Suprapubic skin (tissue), 4 donors: Measurements from ENCODE around the gene NFIA.

Experiments used
- POLR2A ChIP-seq, 2 donors: fragments of 450-650 bp; IDR thresholded peaks; one replicate each; pipeline ENCODE4 v1.6.1; 2017; ENCODE audit warnings: antibody characterized with exemption in 2 of 2, mild to moderate bottlenecking in 2 of 2, moderate library complexity in 2 of 2
- POLR2AphosphoS5 ChIP-seq, 3 donors: sonication (generic); formaldehyde crosslinking; IDR thresholded peaks; one replicate each; pipeline ENCODE4 v1.6.1; 2017; ENCODE audit warnings: antibody characterized with exemption in 3 of 3
- TF ChIP-seq, protein P1 (sequence below), 2 donors: fragments of 200-600 bp in 1 of 2; fragments of 450-650 bp in 1 of 2; sonication (generic) in 1 of 2; IDR thresholded peaks; one replicate each; pipeline ENCODE4 v1.5.1; 2016 to 2019; ENCODE audit warnings: antibody characterized with exemption in 2 of 2, mild to moderate bottlenecking in 1 of 2, moderate library complexity in 1 of 2

DNA sequence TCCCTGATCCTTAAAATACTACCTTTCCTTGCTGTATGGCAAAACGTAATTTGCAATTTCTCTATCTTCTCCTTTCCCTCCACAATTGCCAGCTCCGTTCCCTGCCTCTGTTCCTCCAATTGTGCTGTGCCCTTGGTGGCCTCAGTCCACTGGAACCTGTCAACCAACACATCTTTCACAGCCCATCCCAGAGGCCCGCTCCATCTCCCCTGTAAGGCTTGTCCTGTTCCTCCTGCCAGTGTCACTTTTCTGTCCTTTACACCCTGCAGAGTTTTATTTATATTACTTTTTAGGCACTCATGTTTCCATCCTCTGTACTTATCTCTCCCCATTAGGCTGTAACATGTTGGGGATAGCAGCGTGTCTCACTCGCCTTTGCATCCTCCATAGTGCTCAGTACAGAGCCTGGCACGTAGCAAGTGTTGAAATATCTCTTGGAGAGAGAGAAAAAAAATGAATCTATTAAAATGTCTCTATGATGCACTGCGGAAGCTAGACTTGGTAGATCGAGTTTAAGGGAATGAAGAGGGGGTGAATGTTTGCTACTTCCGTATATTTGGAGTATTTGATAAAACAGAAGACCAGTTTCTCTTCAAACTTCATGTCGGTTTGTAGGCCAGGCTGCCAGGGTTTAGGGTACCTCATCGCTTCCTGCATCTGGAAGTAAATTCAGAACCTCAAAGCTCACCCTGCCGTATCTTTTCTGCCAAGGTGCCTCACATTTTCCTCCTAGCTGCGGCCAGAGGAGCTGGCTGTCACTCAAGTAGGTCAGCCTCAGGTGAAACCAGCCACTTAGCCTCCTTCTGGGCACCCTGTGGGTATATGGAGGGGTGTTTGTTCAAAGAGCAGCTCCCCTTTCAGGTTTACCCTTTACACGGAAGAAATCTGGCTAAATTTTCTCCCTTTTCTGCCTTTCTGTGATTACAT lies 338.8 kb downstream of the NFIA start:
- TF ChIP-seq, protein P1, sequence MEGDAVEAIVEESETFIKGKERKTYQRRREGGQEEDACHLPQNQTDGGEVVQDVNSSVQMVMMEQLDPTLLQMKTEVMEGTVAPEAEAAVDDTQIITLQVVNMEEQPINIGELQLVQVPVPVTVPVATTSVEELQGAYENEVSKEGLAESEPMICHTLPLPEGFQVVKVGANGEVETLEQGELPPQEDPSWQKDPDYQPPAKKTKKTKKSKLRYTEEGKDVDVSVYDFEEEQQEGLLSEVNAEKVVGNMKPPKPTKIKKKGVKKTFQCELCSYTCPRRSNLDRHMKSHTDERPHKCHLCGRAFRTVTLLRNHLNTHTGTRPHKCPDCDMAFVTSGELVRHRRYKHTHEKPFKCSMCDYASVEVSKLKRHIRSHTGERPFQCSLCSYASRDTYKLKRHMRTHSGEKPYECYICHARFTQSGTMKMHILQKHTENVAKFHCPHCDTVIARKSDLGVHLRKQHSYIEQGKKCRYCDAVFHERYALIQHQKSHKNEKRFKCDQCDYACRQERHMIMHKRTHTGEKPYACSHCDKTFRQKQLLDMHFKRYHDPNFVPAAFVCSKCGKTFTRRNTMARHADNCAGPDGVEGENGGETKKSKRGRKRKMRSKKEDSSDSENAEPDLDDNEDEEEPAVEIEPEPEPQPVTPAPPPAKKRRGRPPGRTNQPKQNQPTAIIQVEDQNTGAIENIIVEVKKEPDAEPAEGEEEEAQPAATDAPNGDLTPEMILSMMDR (IDR thresholded peaks at IDR 0.05) = no peak
- no peak for TF ChIP-seq POLR2A (IDR thresholded peaks at IDR 0.05)
- no peak for TF ChIP-seq POLR2AphosphoS5 (IDR thresholded peaks at IDR 0.05)
